Measurements from ENCODE around the gene MYOC.

The MYOC gene

GRCh38 chr1:171641076-171641864 is 11.2 kb downstream of the MYOC start:
- no peak for TF ChIP-seq CTCF (IDR thresholded peaks at IDR 0.05; ENCODE audit: extremely low read depth, insufficient read depth, missing control alignments)
- no peak for DNase-seq (ENCODE audit: low spot score)
- in situ Hi-C loops (cut with MboI; ENCODE audit: low pct_unique_long_range_greater_than_20kb, low sequenced_read_pairs, unreplicated experiment), result loop anchor here (25.0 kb wide), 1 partner anchor 346 kb away; no protein-coding TSS in a partner anchor

- TF ChIP-seq CTCF (IDR thresholded peaks at IDR 0.05; ENCODE audit: extremely low read depth, insufficient read depth, missing control alignments), result no peak
- in situ Hi-C loops (cut with MboI; ENCODE audit: low pct_unique_long_range_greater_than_20kb, low sequenced_read_pairs, unreplicated experiment), result loop anchor here (25.0 kb wide), 1 partner anchor 347 kb away; no protein-coding TSS in a partner anchor
- DNase-seq (ENCODE audit: low spot score), result no peak
Observed at GRCh38 chr1:171640225-171640624, 12.3 kb downstream of the MYOC start.

GRCh38 chr1:171637928-171638576 is 14.4 kb downstream of the MYOC start:
- in situ Hi-C loops (cut with MboI; ENCODE audit: low pct_unique_long_range_greater_than_20kb, low sequenced_read_pairs, unreplicated experiment), result loop anchor here (25.0 kb wide), 1 partner anchor 349 kb away; no protein-coding TSS in a partner anchor
- DNase-seq (ENCODE audit: low spot score), result no peak
- no peak for TF ChIP-seq CTCF (IDR thresholded peaks at IDR 0.05; ENCODE audit: extremely low read depth, insufficient read depth, missing control alignments)

GRCh38 chr1:171636141-171636540 is 16.3 kb downstream of the MYOC start:
- no peak for TF ChIP-seq CTCF (IDR thresholded peaks at IDR 0.05; ENCODE audit: extremely low read depth, insufficient read depth, missing control alignments)
- DNase-seq (ENCODE audit: low spot score), result no peak
- in situ Hi-C loops (cut with MboI; ENCODE audit: low pct_unique_long_range_greater_than_20kb, low sequenced_read_pairs, unreplicated experiment), result loop anchor here (25.0 kb wide), 1 partner anchor 351 kb away; no protein-coding TSS in a partner anchor

- in situ Hi-C loops (cut with MboI; ENCODE audit: low pct_unique_long_range_greater_than_20kb, low sequenced_read_pairs, unreplicated experiment), result loop anchor here (25.0 kb wide), 1 partner anchor 352 kb away; no protein-coding TSS in a partner anchor
- no peak for DNase-seq (ENCODE audit: low spot score)
- TF ChIP-seq CTCF (IDR thresholded peaks at IDR 0.05; ENCODE audit: extremely low read depth, insufficient read depth, missing control alignments), result no peak
Observed at GRCh38 chr1:171635661-171636060, 16.8 kb downstream of the MYOC start.

GRCh38 chr1:171628225-171628624 is 24.3 kb downstream of the MYOC start:
- TF ChIP-seq CTCF (IDR thresholded peaks at IDR 0.05; ENCODE audit: extremely low read depth, insufficient read depth, missing control alignments), result no peak
- in situ Hi-C loops (cut with MboI; ENCODE audit: low pct_unique_long_range_greater_than_20kb, low sequenced_read_pairs, unreplicated experiment), result loop anchor here (25.0 kb wide), 1 partner anchor 359 kb away; no protein-coding TSS in a partner anchor
- DNase-seq (ENCODE audit: low spot score), result no peak

All from GM13977 (cell line).